ENCODE data around the gene MID1IP1.

MID1IP1 gene

DNA sequence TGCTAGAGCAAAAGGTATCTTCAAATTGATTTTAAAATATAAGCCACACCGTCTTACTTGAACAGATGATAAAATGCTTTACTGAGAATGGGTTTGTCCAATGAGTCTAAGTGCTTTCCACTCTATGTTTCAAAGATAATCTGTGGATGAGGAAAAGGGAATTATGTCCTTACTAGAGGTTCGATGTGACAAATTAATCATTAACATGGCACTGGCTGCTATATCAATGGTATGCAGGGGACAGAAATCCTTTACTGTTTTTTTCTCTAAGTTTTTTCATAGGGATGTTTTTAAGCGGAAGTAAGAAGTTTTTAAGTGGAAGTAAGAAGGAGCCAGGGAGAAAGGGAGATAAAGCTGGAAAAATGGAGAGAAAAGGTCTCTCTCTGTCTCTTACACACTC lies 38.0 kb downstream of the MID1IP1 start:
- no peak for DNase-seq (ENCODE audit: low read depth)
- TF ChIP-seq, protein P1, sequence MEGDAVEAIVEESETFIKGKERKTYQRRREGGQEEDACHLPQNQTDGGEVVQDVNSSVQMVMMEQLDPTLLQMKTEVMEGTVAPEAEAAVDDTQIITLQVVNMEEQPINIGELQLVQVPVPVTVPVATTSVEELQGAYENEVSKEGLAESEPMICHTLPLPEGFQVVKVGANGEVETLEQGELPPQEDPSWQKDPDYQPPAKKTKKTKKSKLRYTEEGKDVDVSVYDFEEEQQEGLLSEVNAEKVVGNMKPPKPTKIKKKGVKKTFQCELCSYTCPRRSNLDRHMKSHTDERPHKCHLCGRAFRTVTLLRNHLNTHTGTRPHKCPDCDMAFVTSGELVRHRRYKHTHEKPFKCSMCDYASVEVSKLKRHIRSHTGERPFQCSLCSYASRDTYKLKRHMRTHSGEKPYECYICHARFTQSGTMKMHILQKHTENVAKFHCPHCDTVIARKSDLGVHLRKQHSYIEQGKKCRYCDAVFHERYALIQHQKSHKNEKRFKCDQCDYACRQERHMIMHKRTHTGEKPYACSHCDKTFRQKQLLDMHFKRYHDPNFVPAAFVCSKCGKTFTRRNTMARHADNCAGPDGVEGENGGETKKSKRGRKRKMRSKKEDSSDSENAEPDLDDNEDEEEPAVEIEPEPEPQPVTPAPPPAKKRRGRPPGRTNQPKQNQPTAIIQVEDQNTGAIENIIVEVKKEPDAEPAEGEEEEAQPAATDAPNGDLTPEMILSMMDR (conservative IDR thresholded peaks at IDR 0.05; ENCODE audit: low read depth, low read length), result no peak
- no peak overlapping the region for H3K4me3 ChIP-seq (ENCODE audit: low read depth, low read length)

DNA sequence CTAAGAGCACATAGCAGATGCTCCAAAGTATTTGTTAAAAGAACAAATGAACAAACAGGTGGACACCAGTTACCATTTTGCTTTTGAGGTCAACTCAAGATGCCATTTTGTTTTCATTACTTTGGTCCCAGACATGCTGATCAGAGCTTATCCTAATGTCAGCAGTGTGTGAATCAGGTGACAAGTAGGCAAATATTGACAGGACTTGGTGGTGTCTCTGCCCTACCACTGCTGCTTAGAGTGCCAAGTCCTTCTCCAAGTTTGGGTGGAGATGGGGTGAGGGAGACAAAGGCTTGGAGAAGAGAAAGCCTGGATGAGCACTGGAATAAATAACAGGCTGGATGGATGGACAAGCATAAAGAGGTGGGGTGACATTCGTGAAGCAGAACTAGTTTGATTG lies 38.7 kb downstream of the MID1IP1 start:
- DNase-seq (ENCODE audit: low read depth), result no peak
- TF ChIP-seq, protein P1 (conservative IDR thresholded peaks at IDR 0.05; ENCODE audit: low read depth, low read length), result no peak
- no peak overlapping the region for H3K4me3 ChIP-seq (ENCODE audit: low read depth, low read length)

DNA sequence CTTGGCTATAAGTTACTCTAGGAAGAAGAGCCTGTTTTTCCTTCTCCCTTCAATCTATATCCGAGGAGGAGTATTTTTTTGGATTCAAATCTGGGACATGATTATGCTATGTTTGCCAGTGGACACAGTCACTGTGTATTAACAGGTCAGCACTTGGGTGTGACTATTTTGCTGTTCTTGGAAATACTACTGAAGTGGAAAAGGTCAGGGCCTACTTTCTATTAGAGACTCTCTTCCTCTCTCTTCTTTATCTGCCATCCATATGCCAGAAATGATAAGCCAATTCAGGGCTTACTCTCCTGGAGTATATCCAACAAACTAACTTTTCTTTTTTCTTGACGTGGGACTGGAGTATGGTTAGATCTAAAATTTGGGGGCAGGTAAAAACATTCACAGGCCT lies 40.5 kb downstream of the MID1IP1 start:
- TF ChIP-seq, protein P1 (conservative IDR thresholded peaks at IDR 0.05; ENCODE audit: low read depth, low read length), result no peak
- H3K4me3 ChIP-seq (ENCODE audit: low read depth, low read length), result no peak overlapping the region
- DNase-seq (ENCODE audit: low read depth), result no peak

DNA sequence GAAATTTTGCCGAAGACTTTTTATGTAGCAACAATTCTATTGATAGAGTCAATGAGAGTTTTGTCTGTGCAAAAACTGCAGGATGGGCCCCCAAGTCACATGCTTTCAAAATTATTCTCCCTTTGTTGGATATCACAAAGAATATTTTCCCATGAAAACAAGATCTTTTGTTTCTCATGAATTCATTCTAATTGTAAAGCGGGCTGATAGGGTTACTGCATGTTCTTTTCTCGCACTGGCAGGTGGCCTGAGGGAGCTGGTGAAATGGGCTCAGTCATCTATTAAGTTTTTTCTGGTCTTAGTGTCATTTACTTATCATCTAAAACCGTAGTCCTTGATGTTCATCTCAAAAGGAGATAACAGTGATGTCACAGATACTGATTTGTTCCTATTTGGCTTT lies 44.2 kb downstream of the MID1IP1 start:
- no peak overlapping the region for H3K4me3 ChIP-seq (ENCODE audit: low read depth, low read length)
- DNase-seq (ENCODE audit: low read depth), result no peak
- TF ChIP-seq, protein P1 (conservative IDR thresholded peaks at IDR 0.05; ENCODE audit: low read depth, low read length), result no peak

DNA sequence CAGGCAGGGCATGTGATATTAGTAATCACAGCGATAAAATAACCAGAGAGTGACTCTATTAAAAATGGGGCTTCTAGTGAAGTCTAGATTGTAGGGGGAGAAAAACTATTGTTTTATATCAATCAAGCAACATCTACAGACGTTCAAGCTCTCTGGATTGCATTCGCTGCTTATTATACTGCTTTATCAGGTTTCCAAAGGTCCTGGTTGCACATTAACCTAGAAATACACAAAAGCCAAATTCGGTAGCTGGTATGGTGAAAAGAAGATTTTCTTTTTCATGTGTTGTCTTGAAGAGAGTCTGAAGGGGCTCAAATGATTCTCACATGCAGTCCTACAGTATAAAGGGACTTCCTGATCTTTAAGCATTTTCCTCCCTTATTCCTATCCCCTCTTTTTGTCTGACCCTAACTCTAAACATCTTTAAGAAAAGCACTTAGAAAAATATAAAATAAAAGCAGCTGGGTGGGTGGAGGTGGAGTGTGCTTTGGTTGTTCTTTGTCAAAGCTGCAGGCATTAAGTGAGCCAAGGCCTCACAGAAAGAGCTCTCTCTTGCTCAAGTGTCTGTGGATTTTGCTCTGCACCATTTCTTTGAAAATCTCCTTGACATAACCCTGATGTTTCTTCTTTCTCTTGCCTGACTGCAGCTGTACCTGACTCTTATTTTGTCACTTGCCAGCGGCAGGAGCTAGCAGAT lies 46.1 kb downstream of the MID1IP1 start:
- no peak overlapping the region for H3K4me3 ChIP-seq (ENCODE audit: low read depth, low read length)
- TF ChIP-seq, protein P1 (conservative IDR thresholded peaks at IDR 0.05; ENCODE audit: low read depth, low read length), result no peak
- DNase-seq (ENCODE audit: low read depth), result no peak

DNA sequence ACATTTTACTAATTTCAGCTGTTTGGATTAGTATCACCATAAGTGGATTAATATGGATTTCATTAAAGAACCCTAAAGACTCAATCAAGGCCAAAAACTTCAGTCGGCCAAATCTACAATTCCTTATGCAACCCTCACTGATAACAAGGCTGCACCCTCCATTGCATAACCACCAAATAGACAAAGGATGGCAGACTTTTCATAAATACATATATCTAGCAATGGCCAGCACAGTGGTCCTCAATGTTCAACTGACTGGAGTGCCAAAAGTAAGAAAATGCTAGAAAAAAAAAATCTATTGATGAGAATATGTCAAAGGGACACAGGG lies 46.6 kb downstream of the MID1IP1 start:
- TF ChIP-seq, protein P1 (conservative IDR thresholded peaks at IDR 0.05; ENCODE audit: low read depth, low read length), result no peak
- no peak for DNase-seq (ENCODE audit: low read depth)
- H3K4me3 ChIP-seq (ENCODE audit: low read depth, low read length), result no peak overlapping the region

DNA sequence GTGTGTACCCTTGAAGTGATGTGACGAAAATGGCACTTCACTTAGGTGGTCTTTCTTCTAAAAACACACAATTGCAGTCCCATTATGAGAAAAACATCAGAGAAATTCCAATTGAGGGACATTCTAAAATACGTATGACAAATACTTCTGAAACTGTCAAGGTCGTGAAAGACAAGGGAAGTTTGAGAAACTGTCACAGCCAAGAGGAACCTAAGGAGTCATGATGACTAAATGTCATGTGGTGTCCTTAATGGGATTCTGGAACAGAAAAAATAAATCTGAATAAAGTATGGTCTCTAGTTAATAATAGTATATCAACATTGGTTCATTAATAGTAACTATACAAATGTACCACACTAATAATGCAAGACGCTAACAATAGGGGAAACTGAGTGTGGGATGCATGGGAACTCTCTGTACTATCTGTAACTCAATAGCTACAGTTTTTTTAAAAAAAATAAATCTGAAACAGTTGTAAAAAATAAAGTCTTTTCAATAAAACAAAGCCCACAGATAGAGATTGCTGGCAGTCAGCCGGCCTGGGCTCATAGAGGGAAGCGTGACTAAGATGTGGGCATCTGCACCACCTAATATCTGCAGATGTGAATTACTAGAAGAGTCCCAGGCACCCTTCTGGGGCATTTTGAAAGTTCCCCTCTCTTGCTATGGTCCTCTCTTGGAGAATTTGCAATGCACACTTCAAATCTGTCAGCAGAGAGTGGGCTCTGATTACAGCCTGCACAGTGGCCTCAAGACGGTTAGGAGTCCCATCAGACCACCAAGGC lies 47.6 kb downstream of the MID1IP1 start:
- no peak overlapping the region for H3K4me3 ChIP-seq (ENCODE audit: low read depth, low read length)
- DNase-seq (ENCODE audit: low read depth), result no peak
- TF ChIP-seq, protein P1 (conservative IDR thresholded peaks at IDR 0.05; ENCODE audit: low read depth, low read length), result no peak

Data from choroid plexus epithelial cell (primary cell).